GM19397 (cell line): ENCODE measurements around the gene WNT3A.

ENCODE experiments used
- ATAC-seq: cut with Tn5 transposase; IDR thresholded peaks from one replicate; pipeline ENCODE4 v1.9.1; 2021; ENCODE audit warnings: mild to moderate bottlenecking, moderate library complexity; ENCODE audit not compliant: unreplicated experiment

The WNT3A gene

DNA sequence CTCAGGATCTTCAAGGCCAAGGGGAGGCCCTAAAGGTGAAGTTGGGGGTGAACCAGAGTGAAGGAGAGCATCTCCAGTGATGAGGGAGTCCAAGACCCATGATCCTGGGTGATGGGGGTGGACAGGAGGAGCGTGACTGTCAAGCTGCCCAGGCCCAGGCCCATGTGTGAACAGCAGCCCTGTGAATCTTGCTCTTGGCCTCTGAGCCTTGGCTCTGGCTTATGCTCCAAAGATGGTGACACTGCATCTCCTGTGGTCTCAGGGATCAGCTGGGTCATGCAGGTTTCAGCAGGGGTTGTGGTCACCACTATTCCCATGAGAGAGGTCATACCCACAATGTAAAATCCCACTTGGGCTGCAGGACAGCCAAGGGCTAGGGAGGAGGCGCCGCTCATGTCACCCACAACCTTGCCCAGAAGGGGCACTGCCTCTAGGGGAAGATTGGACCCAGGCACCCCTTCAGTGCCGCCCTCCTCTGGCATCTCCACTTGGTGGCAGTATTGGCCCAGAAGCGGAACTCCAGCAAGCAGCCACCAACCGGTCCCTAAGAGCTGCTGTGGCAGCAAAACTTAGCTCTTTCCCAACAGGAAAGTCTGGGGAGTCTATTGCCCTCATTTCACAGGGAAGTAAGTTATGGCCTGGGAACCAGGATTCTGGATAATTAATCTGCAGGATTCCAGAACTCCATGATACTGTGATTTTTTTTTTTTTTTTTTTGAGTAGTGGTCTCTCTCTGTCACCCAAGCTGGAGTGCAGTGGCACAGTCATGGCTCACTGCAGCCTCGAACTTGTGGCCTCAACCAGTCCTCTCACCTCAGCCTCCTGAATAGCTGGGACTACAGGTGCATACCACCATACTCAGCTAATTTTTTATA is 7.5 kb upstream of the WNT3A start:
- peak; percentile 64 for ATAC-seq

DNA sequence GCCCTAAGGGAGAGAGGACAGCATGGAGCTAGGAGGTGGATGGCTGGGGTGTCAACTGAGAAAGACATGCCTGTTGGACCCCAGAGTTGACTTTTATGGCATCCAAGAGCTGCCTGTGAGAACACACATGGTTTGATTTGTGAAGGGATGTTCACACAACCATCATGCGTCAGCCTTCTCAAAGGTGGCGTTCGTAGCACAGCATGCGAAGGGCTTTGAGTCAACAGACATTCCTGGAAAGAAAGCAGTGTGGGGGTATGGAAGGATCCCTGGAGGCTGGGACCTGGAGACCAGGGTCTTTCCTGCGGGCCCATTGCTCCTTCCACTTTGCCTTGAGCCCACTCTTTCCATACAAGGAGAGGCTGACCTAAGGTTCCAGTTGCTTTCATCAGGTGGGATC is 6.4 kb upstream of the WNT3A start:
- ATAC-seq, result no peak

- ATAC-seq, result no peak
These were observed 5.8 kb upstream of the WNT3A start for GRCh38 chr1:228000836-228001563.

GRCh38 chr1:228001738-228002535 is 4.9 kb upstream of the WNT3A start:
- no peak for ATAC-seq

GRCh38 chr1:228002792-228003191 is 4.0 kb upstream of the WNT3A start:
- ATAC-seq, result no peak

DNA sequence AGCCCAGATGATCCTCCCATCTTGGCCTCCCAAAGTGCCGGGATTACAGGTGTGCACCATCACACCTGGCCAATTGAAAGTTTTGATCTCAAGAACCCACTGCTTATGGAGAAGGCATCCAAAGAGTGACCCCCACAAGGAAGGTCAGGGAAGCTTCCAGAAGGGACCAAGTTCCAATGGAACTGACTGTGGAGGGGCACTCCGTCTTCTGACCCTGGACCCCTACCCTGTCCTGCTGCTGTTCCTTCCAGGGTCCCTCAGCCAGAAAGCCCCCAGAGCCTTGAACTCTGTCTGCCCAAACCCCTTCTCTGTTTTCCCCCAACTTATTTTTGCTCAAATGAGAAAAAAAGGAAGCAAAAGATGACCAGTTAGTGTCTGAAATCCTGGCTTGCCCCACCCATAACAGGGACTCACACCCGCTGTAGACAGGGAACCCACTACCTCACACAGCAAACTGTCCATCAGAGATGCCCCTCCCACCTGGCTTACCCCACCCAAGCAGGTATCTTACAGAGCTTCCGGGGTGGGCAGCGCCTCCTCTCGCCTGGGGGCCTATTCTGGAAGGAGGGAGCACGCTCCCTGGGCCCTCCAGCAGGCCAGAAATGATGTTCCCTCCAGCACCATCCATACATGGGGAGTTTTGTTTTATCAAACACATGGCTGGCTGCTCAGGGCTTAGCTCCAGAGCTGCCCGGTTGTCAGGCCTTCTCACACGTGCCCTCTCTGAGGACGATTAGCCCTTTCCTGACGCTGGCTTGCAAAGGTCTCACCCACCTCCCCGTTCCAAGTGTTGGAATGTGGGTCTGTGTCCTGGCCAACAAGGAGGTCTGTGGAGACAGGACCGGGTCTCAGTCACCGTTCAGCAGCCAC is 3.1 kb upstream of the WNT3A start:
- no peak for ATAC-seq

- ATAC-seq, result no peak
These were observed 2.4 kb upstream of the WNT3A start for GRCh38 chr1:228004331-228004855.

DNA sequence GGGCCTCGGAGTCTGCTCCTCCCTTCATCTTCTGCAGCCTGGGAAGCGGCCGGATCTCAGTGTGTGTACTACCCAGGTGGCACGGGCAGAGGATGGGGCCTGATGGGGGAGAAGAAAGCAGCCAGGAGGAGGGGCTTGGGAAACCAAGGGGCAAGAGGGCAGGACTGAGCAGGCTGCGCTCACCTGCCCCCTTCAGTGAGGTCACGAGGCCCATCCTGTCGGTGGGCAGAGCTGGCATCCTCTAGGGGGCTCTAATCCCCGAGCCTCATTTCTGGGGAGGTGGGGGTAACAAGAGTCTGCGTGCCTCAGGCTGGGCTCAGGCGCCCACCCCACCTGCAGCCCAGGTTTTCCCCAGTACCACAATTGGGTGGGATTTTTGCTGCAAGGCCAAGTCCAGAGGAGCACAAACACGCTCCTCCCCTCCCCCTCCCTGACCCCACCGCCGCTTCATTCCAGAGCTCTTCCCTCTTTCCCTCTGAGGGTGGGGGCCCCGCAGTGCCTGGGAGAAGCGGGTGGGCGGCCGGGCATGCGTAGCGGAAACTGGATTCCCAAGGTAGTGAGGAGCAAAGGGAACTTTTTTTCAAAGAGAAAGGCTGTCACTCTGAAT is 1.8 kb upstream of the WNT3A start:
- ATAC-seq, result no peak

DNA sequence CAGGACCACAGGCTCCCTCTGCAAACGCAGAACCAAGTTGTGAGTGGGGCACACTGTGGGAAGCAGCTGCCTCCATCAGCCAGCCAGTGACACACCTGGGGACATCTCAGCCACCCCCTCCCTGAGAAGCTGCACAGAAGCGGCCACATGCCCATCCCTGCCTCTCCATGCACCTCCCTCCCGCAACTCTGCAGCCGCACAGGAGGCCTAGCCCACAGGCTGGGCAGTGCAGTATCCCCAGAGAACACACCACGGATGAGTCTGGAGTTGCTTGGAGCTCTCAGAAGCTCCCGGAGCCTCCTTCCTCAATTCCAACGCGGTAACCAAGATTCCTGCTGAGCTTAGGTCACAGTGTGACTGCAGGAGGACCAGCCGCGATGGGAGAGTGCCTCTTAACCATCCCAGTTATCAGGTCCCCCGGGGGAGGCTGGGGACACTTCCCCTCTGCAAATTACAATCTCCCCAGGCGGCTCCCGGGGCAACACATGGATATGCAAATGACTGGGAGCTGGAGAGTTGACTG is 1.2 kb upstream of the WNT3A start:
- no peak for ATAC-seq

DNA sequence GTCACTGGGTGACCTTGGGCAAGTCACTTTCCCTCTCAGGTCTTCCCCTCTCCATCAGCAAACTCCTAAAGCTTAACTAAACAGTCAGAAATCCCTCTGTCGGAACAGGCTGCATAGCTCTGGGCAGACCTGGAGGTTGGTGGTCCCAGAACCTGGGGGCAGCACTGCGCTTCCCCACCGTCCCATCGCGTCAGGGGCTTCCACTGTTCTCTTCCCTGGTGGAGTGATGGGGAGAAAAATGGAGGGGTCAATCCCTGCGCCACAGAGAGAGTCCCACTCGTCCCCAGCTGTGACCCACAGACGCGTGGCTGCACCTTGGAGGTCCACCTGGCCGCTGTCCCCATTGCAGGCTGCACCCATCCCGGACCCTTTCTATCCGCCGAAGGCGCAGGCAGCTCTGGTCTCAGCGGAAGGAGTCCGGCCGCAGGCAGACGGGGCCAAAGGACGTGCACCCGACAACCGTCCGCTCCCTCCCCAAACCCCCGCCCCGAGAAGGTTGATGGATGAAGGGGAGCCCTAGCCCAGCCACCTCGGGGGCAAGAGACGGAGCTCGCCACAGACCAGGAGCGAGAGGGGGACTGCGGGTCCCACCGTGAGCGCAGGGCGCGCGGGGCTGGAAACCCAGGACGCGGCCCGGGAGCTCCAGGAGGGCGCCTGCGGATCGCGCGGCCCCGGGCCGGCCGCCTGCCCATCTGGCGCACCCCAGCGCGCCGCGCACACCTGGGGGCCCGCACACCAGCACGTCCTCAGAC is 588 bp upstream of the WNT3A start:
- ATAC-seq, result no peak

- ATAC-seq, result no peak
These were observed 427 bp downstream of the WNT3A start for GRCh38 chr1:228007049-228007800.

- ATAC-seq, result no peak
These were observed 1.1 kb downstream of the WNT3A start for GRCh38 chr1:228007801-228008341.

DNA sequence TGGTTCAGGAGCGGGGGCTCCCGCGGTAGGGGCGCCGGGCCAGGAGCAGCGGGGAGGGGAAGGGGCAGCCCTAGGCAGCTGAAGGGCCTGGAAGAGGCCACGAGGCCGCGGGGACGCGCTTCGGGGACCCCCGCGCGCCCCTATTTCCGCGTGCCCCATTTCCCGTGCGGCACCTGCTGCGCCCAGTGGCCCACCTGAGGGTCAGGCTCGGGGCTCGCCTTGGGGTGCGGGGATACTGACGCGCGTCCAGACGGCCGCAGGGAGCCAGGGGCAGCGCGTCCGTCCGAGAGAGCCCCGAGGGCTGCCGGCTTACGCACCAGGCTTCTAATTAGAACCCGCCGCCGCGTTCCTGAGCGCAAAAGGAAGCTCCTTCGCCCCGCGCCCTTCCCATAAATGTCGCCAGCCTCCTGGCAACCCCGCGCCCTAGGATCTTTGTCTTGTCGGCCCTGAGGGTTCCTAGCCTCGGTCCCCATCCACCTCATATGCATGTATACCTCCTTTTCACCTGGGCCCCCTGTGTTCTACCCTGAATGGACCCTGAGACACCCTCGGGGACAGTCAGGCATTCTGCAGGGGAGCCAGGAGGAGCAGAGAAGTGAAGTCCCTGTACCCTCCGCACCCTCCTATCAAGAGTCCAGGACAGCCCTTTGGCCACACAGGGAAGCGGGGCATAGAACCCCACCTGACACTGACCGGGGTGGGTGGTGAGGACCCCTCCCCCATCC is 1.8 kb downstream of the WNT3A start:
- no peak for ATAC-seq

DNA sequence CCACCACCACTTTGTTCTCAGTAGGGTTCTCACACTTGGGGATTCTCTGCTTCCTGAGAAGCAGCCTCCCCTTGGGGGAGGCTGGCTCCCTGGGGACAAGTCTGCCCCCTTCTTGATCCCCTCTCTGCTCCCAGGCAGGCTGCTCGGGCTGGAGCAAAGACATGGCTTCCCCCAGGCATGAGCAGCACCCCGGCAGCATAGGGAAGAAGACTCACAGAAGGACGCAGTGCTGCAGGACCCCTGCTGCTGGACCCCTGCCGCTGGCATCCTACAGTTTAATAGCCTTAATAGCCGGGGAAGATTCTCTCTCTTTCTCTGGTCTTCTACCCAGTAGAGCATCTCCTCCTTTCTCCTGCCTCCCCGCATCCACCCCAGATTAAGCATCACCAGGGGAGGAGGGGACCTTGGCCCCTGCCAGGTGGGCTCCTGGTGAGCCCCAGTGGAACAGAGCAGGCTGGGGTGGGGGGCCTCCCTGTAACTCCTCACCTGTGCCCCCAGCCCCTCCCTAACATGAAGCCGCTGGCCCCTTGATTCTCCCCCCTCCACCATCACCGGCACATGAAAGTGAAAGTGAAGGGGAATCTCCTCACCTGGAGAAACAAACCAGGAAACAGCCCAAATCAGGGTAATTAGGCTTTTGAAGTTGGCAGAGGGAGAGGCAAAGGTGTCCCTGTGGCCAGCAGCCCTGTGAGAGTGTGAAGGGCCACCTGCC is 2.5 kb downstream of the WNT3A start:
- ATAC-seq, result no peak

- ATAC-seq, result no peak
These were observed 3.3 kb downstream of the WNT3A start for GRCh38 chr1:228009828-228010775.
